ENCODE data around the gene SFI1.

GRCh38 chr22:31567196-31567595 is 70.9 kb downstream of the SFI1 start:
- TF ChIP-seq EZH2 (IDR thresholded peaks at IDR 0.05; ENCODE audit: borderline replicate concordance, insufficient read depth, low read depth, low read length, poor library complexity, severe bottlenecking) (no peak), CTCF (IDR thresholded peaks at IDR 0.05) (no peak)

Measured in B cell (primary cell).